ENCODE data around the gene BSND. TPM values are rescaled to one million over a fixed set of nuclear protein-coding genes. Genes with fewer than 3 reads are reported as not detected.
"Not testable (repeated sequence)": the region's sequence is repeated elsewhere in the genome, so short reads cannot be mapped to it uniquely, and the experiment has no call there.

The BSND gene
- total RNA-seq, 1 experiment from 2014 or later: not detected

- POLR2A ChIA-PET: no interaction called here
- H3K27me3 Mint-ChIP-seq (ENCODE audit: insufficient read depth, unreplicated experiment): no peaks in the 10 kb centered on the region
Observed at GRCh38 chr1:54959241-54959640, 39.5 kb upstream of the BSND start.

GRCh38 chr1:54962612-54963395 lies 35.9 kb upstream of the BSND start:
- H3K4me1 ChIP-seq: no peaks in the 10 kb centered on the region
- ChIA-PET CTCF (no interaction called here), POLR2A (no interaction called here)
- H3K9me3 Mint-ChIP-seq (ENCODE audit: unreplicated experiment): peaks cover under 1% of the 10 kb centered on the region
- no peaks in the 10 kb centered on the region for H3K9me3 ChIP-seq
- H3K27me3 ChIP-seq (replicated peaks; ENCODE audit: control insufficient read depth, insufficient read depth, low read length): no peaks in the 10 kb centered on the region
- H3K27me3 Mint-ChIP-seq (ENCODE audit: insufficient read depth, unreplicated experiment): no peaks in the 10 kb centered on the region
- TF ChIP-seq CTCF (IDR thresholded peaks at IDR 0.05; ENCODE audit: insufficient read depth in 1 of 2, low read depth in 1 of 2, low read length in 1 of 2, severe bottlenecking in 1 of 2, unreplicated experiment in 1 of 2): no peak
- H3K4me1 Mint-ChIP-seq (ENCODE audit: low read depth, unreplicated experiment): no peaks in the 10 kb centered on the region
- no peak overlapping the region for H3K4me3 ChIP-seq (ENCODE audit: low read depth, low read length)
- H3K36me3 Mint-ChIP-seq (ENCODE audit: insufficient read depth, unreplicated experiment): no peaks in the 10 kb centered on the region
- H3K4me3 Mint-ChIP-seq (ENCODE audit: unreplicated experiment): no peak overlapping the region
- no peak for DNase-seq
- no peak overlapping the region for H3K27ac Mint-ChIP-seq (ENCODE audit: unreplicated experiment)
- H3K36me3 ChIP-seq (ENCODE audit: control insufficient read depth, insufficient read depth, low read length): no peaks in the 10 kb centered on the region
- BruUV-seq (replicated peaks): no TSS peak
- intact Hi-C loops (cut with micrococcal nuclease; ENCODE audit: unreplicated experiment): no loop called here

More at GRCh38 chr1:54959241-54959640, 39.5 kb upstream of the BSND start:
- no peak for DNase-seq
- H3K9me3 ChIP-seq: no peaks in the 10 kb centered on the region
- peaks cover 9% of the 10 kb centered on the region for H3K9me3 Mint-ChIP-seq (ENCODE audit: unreplicated experiment)
- no TSS peak for BruUV-seq (replicated peaks)
- H3K36me3 ChIP-seq (ENCODE audit: control insufficient read depth, insufficient read depth, low read length): no peaks in the 10 kb centered on the region
- H3K4me1 Mint-ChIP-seq (ENCODE audit: low read depth, unreplicated experiment): no peaks in the 10 kb centered on the region
- H3K4me3 Mint-ChIP-seq (ENCODE audit: unreplicated experiment): no peak overlapping the region
- CTCF ChIA-PET: interaction anchor here (0.6 kb wide), 1 partner anchor 30 kb away, joined by 3 read pairs; no protein-coding TSS in a partner anchor
- no peaks in the 10 kb centered on the region for H3K36me3 Mint-ChIP-seq (ENCODE audit: insufficient read depth, unreplicated experiment)
- no peaks in the 10 kb centered on the region for H3K4me1 ChIP-seq
- H3K27me3 ChIP-seq (replicated peaks; ENCODE audit: control insufficient read depth, insufficient read depth, low read length): no peaks in the 10 kb centered on the region
- no peak overlapping the region for H3K27ac Mint-ChIP-seq (ENCODE audit: unreplicated experiment)
- no peak for TF ChIP-seq CTCF (IDR thresholded peaks at IDR 0.05; ENCODE audit: insufficient read depth in 1 of 2, low read depth in 1 of 2, low read length in 1 of 2, severe bottlenecking in 1 of 2, unreplicated experiment in 1 of 2)
- intact Hi-C loops (cut with micrococcal nuclease; ENCODE audit: unreplicated experiment): no loop called here
- H3K4me3 ChIP-seq (ENCODE audit: low read depth, low read length): no peak overlapping the region

GRCh38 chr1:54963829-54964228 lies 34.9 kb upstream of the BSND start:
- H3K27ac Mint-ChIP-seq (ENCODE audit: unreplicated experiment); intact Hi-C loops (cut with micrococcal nuclease; ENCODE audit: unreplicated experiment); H3K36me3 ChIP-seq (ENCODE audit: control insufficient read depth, insufficient read depth, low read length); H3K9me3 Mint-ChIP-seq (ENCODE audit: unreplicated experiment); H3K4me3 Mint-ChIP-seq (ENCODE audit: unreplicated experiment); H3K9me3 ChIP-seq; BruUV-seq (replicated peaks); H3K36me3 Mint-ChIP-seq (ENCODE audit: insufficient read depth, unreplicated experiment); CTCF ChIA-PET; H3K27me3 Mint-ChIP-seq (ENCODE audit: insufficient read depth, unreplicated experiment); H3K4me1 ChIP-seq; H3K4me3 ChIP-seq (ENCODE audit: low read depth, low read length); H3K4me1 Mint-ChIP-seq (ENCODE audit: low read depth, unreplicated experiment); DNase-seq; POLR2A ChIA-PET; H3K27me3 ChIP-seq (replicated peaks; ENCODE audit: control insufficient read depth, insufficient read depth, low read length): not testable (repeated sequence)

All from Caco-2 (cell line).